Right lobe of liver (tissue), 6 donors: ENCODE results near the gene NRL. TPM values are rescaled to one million over a fixed set of nuclear protein-coding genes. Genes with fewer than 3 reads are reported as not detected.
A peak's percentile ranks its signal among the peaks of the same experiment; 100 is the strongest.

Experiments
- ATAC-seq, 4 donors: fragments of 200-7000 bp; cut with Tn5 transposase; one replicate each; pipeline ENCODE4 v1.9.1; 2020; ENCODE audit warnings: mild to moderate bottlenecking in 4 of 4, moderate library complexity in 4 of 4
- DNase-seq, 3 donors: peaks; one replicate each; pipeline ENCODE4 v3.0.0-alpha.2; 2020
- H3K27ac ChIP-seq, 3 donors: fragments of 200-600 bp; one replicate each; pipeline ENCODE4 v1.8.0; 2022
- H3K27me3 ChIP-seq, 2 donors: fragments of 200-600 bp; one replicate each; pipeline ENCODE4 v1.8.0; 2022
- H3K36me3 ChIP-seq, 4 donors: fragments of 200-600 bp; sonication (generic) in 1 of 4; one replicate each; pipeline versions ENCODE4 v1.5.1 to v1.8.0; 2017 to 2022; ENCODE audit warnings: control low read depth in 1 of 4
- H3K4me1 ChIP-seq, 4 donors: fragments of 200-600 bp; sonication (generic) in 1 of 4; one replicate each; pipeline versions ENCODE4 v1.5.1 to v1.8.0; 2017 to 2022; ENCODE audit warnings: control low read depth in 1 of 4
- H3K4me3 ChIP-seq, 3 donors: fragments of 200-600 bp; one replicate each; pipeline ENCODE4 v1.8.0; 2022
- H3K9me3 ChIP-seq, 4 donors: fragments of 200-600 bp; sonication (generic) in 1 of 4; one replicate each; pipeline versions ENCODE4 v1.5.1 to v1.8.0; 2017 to 2022; ENCODE audit warnings: control low read depth in 1 of 4
- POLR2A ChIP-seq: fragments of 450-650 bp; IDR thresholded peaks from one replicate; pipeline ENCODE4 v1.6.1; 2017; ENCODE audit warnings: antibody characterized with exemption, mild to moderate bottlenecking
- WGBS: methylation state at CpG from one replicate; pipeline ENCODE4 v1.1.6; 2018; ENCODE audit warnings: low coverage, low lambda C conversion rate; ENCODE audit not compliant: insufficient coverage; ENCODE audit errors: missing lambda C conversion rate; 5-methylcytosine and 5-hydroxymethylcytosine counted together
- intact Hi-C, 2 donors: fragments of 100-400 bp; cut with DNase I; formaldehyde crosslinking; loops; one replicate each; pipeline versions ENCODE4 v1.11.2 to v1.14.1; 2022
- total RNA-seq, 6 experiments: library from RNA; depleted of rRNA in 2 of 6; stranded (reverse); fragments of >200 nt in 2 of 6; fragmentation: NEBNext Ultra II Directional in 3 of 6; extraction: Animal tissue kit (Norgen Biotek cat#: 25700) in 3 of 6; gene quantifications; one replicate each; pipeline versions ENCODE4 v1.1.0 to v1.2.4, GENCODE V29; 2016 to 2023
- TF ChIP-seq, protein P1 (sequence below), 4 donors: fragments of 200-600 bp in 3 of 4; fragments of 450-650 bp in 1 of 4; IDR thresholded peaks; one replicate each; pipeline versions ENCODE4 v1.5.1 to v1.8.0; 2016 to 2022; ENCODE audit warnings: antibody characterized with exemption in 4 of 4, mild to moderate bottlenecking in 2 of 4
- donor health status: DM: no; HTN: yes; CAD: no.
- donor health status: DM: no; HTN: no; CAD: no.
- donor health status: DM: no; HTN: no; CAD: no.
- donor health status: DM: no; HTN: yes; CAD: no.
- donor health status: DM: no; HTN: yes; CAD: no.

Gene NRL
- total RNA-seq, 6 experiments from 2014 or later: 1.4 to 2.9 (median 2.1) TPM

DNA sequence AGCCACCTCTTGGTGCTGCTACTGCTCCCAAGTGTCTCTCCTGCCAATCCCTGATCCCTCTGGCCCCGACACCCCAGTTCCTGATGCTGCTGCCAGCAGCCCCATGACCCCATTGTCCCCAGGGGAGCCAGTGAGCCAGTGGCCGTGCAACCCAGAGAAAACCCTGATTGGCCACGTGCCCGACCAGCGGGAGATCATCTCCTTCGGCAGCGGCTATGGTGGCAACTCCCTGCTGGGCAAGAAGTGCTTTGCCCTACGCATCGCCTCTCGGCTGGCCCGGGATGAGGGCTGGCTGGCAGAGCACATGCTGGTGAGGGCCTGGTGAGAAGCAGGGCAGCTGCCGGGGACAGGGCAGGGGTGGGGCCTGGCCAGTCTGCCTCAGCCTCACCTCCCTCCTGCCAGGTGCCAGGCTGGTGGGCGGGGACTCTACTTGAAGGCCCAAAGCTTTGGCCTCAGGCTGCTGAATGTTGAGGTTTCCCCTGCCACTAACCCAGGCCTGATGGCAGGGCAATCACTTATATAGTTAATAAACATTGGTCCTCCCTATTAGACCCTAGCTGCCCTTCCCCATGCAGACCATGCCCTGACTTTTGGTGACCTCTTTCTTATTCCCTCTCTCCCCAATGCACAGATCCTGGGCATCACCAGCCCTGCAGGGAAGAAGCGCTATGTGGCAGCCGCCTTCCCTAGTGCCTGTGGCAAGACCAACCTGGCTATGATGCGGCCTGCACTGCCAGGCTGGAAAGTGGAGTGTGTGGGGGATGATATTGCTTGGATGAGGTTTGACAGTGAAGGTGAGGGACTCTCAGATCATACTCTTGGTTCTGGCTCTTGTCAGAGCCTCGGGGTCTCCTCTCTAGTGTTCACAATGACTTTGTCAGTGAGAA, 15.6 kb downstream of the NRL start:
- DNase-seq (peak in 2 of 3 donors; percentile 72 to 82), ATAC-seq (peak in 2 of 4 donors; percentile 4 to 25)
- H3K9me3 ChIP-seq: no peaks in the 10 kb centered on the region
- TF ChIP-seq POLR2A: no peak
- TF ChIP-seq, protein P1, sequence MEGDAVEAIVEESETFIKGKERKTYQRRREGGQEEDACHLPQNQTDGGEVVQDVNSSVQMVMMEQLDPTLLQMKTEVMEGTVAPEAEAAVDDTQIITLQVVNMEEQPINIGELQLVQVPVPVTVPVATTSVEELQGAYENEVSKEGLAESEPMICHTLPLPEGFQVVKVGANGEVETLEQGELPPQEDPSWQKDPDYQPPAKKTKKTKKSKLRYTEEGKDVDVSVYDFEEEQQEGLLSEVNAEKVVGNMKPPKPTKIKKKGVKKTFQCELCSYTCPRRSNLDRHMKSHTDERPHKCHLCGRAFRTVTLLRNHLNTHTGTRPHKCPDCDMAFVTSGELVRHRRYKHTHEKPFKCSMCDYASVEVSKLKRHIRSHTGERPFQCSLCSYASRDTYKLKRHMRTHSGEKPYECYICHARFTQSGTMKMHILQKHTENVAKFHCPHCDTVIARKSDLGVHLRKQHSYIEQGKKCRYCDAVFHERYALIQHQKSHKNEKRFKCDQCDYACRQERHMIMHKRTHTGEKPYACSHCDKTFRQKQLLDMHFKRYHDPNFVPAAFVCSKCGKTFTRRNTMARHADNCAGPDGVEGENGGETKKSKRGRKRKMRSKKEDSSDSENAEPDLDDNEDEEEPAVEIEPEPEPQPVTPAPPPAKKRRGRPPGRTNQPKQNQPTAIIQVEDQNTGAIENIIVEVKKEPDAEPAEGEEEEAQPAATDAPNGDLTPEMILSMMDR (IDR thresholded peaks at IDR 0.05): no peak
- peaks cover 0 to 84% (median 26%) of the 10 kb centered on the region in 4 donors for H3K4me1 ChIP-seq
- 46% methylated on average over 5 of the region's 17 CpGs for WGBS
- no peaks in the 10 kb centered on the region for H3K27me3 ChIP-seq
- H3K36me3 ChIP-seq: peaks cover 0 to 68% (median 13%) of the 10 kb centered on the region in 4 donors
- intact Hi-C loops: loop anchor here in 1 of 2 donors (10.0 kb wide), 1 partner anchor 56 kb away; no protein-coding TSS in a partner anchor
- no peak overlapping the region for H3K4me3 ChIP-seq
- peak overlapping the region in 1 of 3 donors; percentile 39 for H3K27ac ChIP-seq

DNA sequence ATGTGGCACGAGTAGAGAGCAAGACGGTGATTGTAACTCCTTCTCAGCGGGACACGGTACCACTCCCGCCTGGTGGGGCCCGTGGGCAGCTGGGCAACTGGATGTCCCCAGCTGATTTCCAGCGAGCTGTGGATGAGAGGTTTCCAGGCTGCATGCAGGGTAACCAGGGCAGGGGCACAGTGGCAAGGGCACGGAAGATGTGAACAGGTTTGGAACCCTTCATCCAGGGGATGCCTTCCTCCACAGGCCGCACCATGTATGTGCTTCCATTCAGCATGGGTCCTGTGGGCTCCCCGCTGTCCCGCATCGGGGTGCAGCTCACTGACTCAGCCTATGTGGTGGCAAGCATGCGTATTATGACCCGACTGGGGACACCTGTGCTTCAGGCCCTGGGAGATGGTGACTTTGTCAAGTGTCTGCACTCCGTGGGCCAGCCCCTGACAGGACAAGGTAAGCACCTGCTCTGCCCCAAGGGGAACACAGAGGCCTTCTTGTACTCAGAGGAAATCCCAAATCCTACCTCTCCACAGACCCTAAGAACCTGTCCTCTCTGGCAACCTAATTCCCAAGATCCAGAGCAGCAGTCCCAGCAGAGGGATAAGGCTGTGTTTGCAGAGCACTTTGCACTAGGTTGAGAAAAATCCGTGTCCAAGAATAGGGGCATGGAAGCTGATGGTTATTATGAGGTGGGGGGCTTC, 16.4 kb downstream of the NRL start:
- Histone ChIP-seq H3K27me3 (no peaks in the 10 kb centered on the region), H3K36me3 (peaks cover 0 to 60% (median 12%) of the 10 kb centered on the region in 4 donors), H3K27ac (peak overlapping the region in 1 of 3 donors; percentile 39), H3K4me1 (peaks cover 0 to 82% (median 25%) of the 10 kb centered on the region in 4 donors), H3K9me3 (no peaks in the 10 kb centered on the region), H3K4me3 (no peak overlapping the region)
- no peak for DNase-seq
- 73% methylated on average over 4 of the region's 16 CpGs for WGBS
- intact Hi-C loops: loop anchor here in 1 of 2 donors (10.0 kb wide), 1 partner anchor 56 kb away; no protein-coding TSS in a partner anchor
- ATAC-seq: no peak
- TF ChIP-seq, protein P1 (IDR thresholded peaks at IDR 0.05): no peak
- no peak for TF ChIP-seq POLR2A

DNA sequence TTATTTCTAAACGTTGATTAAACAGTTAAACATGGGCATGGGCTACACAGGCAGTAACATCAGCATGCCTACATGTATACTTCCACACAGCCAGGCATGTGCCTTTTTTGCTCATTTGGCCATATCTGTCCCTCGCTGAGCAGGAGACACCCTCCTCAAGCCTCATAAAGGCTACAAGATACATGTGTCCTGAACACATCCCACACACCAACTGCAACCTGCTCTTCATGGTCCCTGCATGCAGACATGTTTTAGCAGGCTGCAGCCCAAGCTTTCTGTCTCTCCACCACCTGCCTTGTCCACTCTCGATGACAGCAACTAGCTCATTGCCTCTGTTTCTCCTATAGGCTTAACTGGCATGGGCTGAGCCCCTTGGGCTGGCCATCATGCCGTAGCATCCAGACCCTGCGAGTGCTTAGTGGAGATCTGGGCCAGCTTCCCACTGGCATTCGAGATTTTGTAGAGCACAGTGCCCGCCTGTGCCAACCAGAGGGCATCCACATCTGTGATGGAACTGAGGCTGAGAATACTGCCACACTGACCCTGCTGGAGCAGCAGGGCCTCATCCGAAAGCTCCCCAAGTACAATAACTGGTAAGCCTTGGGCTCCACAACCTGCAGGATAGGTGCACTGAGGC, 18.1 kb downstream of the NRL start:
- intact Hi-C loops: loop anchor here in 1 of 2 donors (10.0 kb wide), 1 partner anchor 58 kb away; no protein-coding TSS in a partner anchor
- Histone ChIP-seq H3K4me1 (peaks cover 0 to 82% (median 29%) of the 10 kb centered on the region in 4 donors), H3K27ac (peak overlapping the region in 2 of 3 donors; percentile 52 to 97), H3K36me3 (peaks cover 0 to 47% (median 9%) of the 10 kb centered on the region in 4 donors), H3K27me3 (no peaks in the 10 kb centered on the region), H3K9me3 (no peaks in the 10 kb centered on the region), H3K4me3 (peak overlapping the region in 1 of 3 donors; percentile 98)
- ATAC-seq (no peak), DNase-seq (no peak)
- TF ChIP-seq, protein P1 (IDR thresholded peaks at IDR 0.05): no peak
- TF ChIP-seq POLR2A: no peak
- 81% methylated on average over 3 of the region's 8 CpGs for WGBS
